GM23338 (cell line): ENCODE measurements around the gene DDIT3. TPM values are rescaled to one million over a fixed set of nuclear protein-coding genes. Genes with fewer than 3 reads are reported as not detected.

ENCODE experiments used
- ATAC-seq: fragments of 200-7000 bp; cut with Tn5 transposase; 3 replicates; pipeline ENCODE4 v1.9.1; 2020
- DNase-seq: peaks from one replicate; pipeline ENCODE4 v3.0.0-alpha.2; 2015; ENCODE audit warnings: low spot score
- H2AFZ ChIP-seq: fragments of 200-600 bp; sonication (generic); 2 replicates; pipeline ENCODE4 v1.8.0; 2016; ENCODE audit warnings: antibody characterized with exemption, mild to moderate bottlenecking, moderate library complexity
- H3F3A ChIP-seq: fragments of 200-600 bp; sonication (generic); replicated peaks from 2 replicates; pipeline ENCODE4 v1.8.0; 2017; ENCODE audit warnings: antibody characterized with exemption, mixed run types, low read depth
- H3K27ac ChIP-seq: fragments of 200-600 bp; sonication (generic); 2 replicates; pipeline ENCODE4 v1.6.1; 2016; ENCODE audit warnings: low read depth
- H3K27me3 ChIP-seq: fragments of 200-600 bp; sonication (generic); 2 replicates; pipeline ENCODE4 v1.8.0; 2016; ENCODE audit warnings: mild to moderate bottlenecking, mixed run types, moderate library complexity; ENCODE audit not compliant: insufficient read depth
- H3K36me3 ChIP-seq: fragments of 200-600 bp; sonication (generic); 2 replicates; pipeline ENCODE4 v1.8.0; 2016; ENCODE audit warnings: mild to moderate bottlenecking; ENCODE audit not compliant: insufficient read depth
- H3K4me1 ChIP-seq: fragments of 200-600 bp; sonication (generic); 2 replicates; pipeline ENCODE4 v1.8.0; 2016; ENCODE audit warnings: mild to moderate bottlenecking, moderate library complexity; ENCODE audit not compliant: insufficient read depth
- H3K4me2 ChIP-seq: fragments of 200-600 bp; sonication (generic); 2 replicates; pipeline ENCODE4 v1.7.1; 2017; ENCODE audit warnings: mixed run types
- H3K4me3 ChIP-seq: fragments of 200-600 bp; sonication (generic); 2 replicates; pipeline ENCODE4 v1.6.1; 2016; ENCODE audit warnings: mixed run types
- H3K79me2 ChIP-seq: fragments of 200-600 bp; sonication (generic); replicated peaks from 2 replicates; pipeline ENCODE4 v1.8.0; 2017; ENCODE audit warnings: mild to moderate bottlenecking; ENCODE audit not compliant: insufficient read depth
- H3K9me2 ChIP-seq: fragments of 200-600 bp; sonication (generic); 2 replicates; pipeline ENCODE4 v1.8.0; 2017; ENCODE audit not compliant: insufficient read depth
- H4K20me1 ChIP-seq: fragments of 200-600 bp; sonication (generic); replicated peaks from 2 replicates; pipeline ENCODE4 v1.8.0; 2017; ENCODE audit warnings: mild to moderate bottlenecking; ENCODE audit not compliant: insufficient read depth
- H3K27ac Mint-ChIP-seq: 2 replicates; pipeline ENCODE4 v1.8.0; 2020; ENCODE audit warnings: inconsistent platforms, mild to moderate bottlenecking, moderate library complexity, mixed read lengths
- H3K27me3 Mint-ChIP-seq: 3 replicates; pipeline ENCODE4 v1.8.0; 2022; ENCODE audit warnings: low read depth, mild to moderate bottlenecking, moderate library complexity, mixed read lengths, inconsistent platforms; ENCODE audit not compliant: insufficient read depth, poor library complexity
- H3K36me3 Mint-ChIP-seq: 3 replicates; pipeline ENCODE4 v1.8.0; 2021; ENCODE audit warnings: low read depth, mild to moderate bottlenecking, inconsistent platforms, moderate library complexity, mixed read lengths
- H3K4me1 Mint-ChIP-seq: 3 replicates; pipeline ENCODE4 v1.8.0; 2020; ENCODE audit warnings: mild to moderate bottlenecking, inconsistent platforms, mixed read lengths
- H3K4me3 Mint-ChIP-seq: 3 replicates; pipeline ENCODE4 v1.8.0; 2021; ENCODE audit warnings: moderate library complexity, mild to moderate bottlenecking, inconsistent platforms, mixed read lengths
- H3K9me3 Mint-ChIP-seq: 3 replicates; pipeline ENCODE4 v1.8.0; 2020; ENCODE audit warnings: moderate library complexity, mild to moderate bottlenecking, inconsistent platforms, mixed read lengths
- POLR2AphosphoS5 ChIP-seq: IDR thresholded peaks from 2 replicates; pipeline ENCODE4 v1.6.1; 2016; ENCODE audit warnings: antibody characterized with exemption, low read depth
- ZNF331 ChIP-seq: fragments of 250-450 bp; sonication (Bioruptor Pico); IDR thresholded peaks from 2 replicates; pipeline ENCODE4 v1.5.0; 2020; ENCODE audit warnings: low read depth, mild to moderate bottlenecking, moderate library complexity
- ZNF462 ChIP-seq: fragments of 250-450 bp; sonication (Bioruptor Pico); IDR thresholded peaks from 2 replicates; pipeline ENCODE4 v1.5.0; 2020; ENCODE audit warnings: mild to moderate bottlenecking, moderate library complexity
- polyA plus RNA-seq: library from polyadenylated mRNA; unstranded; fragments of >200 nt; fragmentation: Nextera tagmentation; extraction: Ambion mirVana; gene quantifications from 2 replicates; pipeline ENCODE4 v1.2.1, GENCODE V29; 2016
- total RNA-seq: library from RNA; depleted of rRNA; stranded (reverse); fragments of >200 nt; shearing (Covaris generic); gene quantifications from 2 replicates; pipeline ENCODE4 v1.2.3, GENCODE V29; 2014

DDIT3 gene
- total and polyA plus RNA-seq, 2 experiments from 2014 or later, result 3.9 to 12.5 TPM

DNA sequence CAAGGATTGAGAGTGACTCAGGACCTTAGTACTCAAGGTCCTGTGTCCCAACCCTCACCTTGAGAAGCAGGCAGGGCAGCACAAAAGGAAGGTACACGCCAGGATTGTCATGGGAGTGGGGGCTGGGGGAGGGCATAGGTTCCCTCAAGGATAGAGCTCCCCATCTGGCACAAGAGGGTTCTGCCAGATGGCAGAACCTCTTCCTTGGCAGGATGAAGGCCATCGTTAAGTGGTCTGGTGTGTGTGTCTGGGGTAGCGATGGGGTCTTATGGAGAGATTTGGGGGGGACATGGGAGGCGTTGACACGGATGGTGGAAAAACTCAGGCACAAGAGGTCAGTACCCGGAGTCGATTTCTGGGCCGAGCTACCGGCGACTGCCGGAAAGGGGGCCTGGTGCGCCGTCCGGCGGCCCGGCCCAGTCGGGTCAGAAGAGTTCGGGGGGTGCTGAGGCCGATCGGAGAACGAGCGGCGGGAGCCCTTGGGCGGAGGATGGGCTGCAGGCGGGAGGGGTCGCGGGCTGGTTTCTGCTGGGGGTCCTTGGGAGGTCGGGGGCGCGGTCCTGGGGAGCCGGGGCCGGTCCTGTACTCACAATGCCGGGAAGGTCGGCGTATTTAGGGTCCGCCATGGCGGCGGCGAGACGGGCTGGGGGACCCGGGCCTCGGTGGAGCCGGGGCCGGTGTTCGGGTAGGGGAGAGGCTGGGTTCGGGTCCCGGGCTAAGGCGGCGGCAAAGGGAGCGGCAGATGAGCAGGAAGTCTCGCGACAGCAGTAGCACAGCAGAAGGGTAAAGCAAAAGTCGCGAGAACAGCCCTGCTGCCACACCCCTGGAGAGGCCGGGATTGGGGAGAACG is 26.3 kb upstream of the DDIT3 start, which contains the start of gene DCTN2:
TSS of gene DCTN2 (minus strand) at position 755 of the 850 bp plus-strand sequence. CDS start at position 626, 129 bp downstream.
- peaks cover 22% of the 10 kb centered on the region for H3K4me1 ChIP-seq
- H3K27ac ChIP-seq, result no peak within 1 kb of the TSS
- peaks cover 37% of the 10 kb centered on the region for H3K79me2 ChIP-seq
- H3K4me3 ChIP-seq, result peak within 1 kb of the TSS; percentile 96
- peak; percentile 82 for ATAC-seq
- H3K4me2 ChIP-seq, result peak within 1 kb of the TSS; percentile 97
- H3K9me2 ChIP-seq, result no peaks in the 10 kb centered on the region
- peaks cover 16% of the 10 kb centered on the region; the same call in 1 of the 2 replicates for H4K20me1 ChIP-seq
- Mint-ChIP-seq H3K4me1 (peaks cover 37% of the 10 kb centered on the region), H3K27me3 (peaks cover 13% of the 10 kb centered on the region), H3K4me3 (peak within 1 kb of the TSS; percentile 97), H3K36me3 (peaks cover 3% of the 10 kb centered on the region; the same call in 2 of the 3 replicates), H3K9me3 (no peaks in the 10 kb centered on the region), H3K27ac (peak within 1 kb of the TSS; percentile 94)
- H3K36me3 ChIP-seq, result no peaks in the 10 kb centered on the region
- peaks cover 12% of the 10 kb centered on the region for H3F3A ChIP-seq
- DNase-seq, result peak; percentile 99
- no peak for TF ChIP-seq ZNF462 (CRISPR knock-in tag)
- 0 out of 2 replicates have a peak, but pooled peaks have one; percentile 39 for TF ChIP-seq POLR2AphosphoS5
- H2AFZ ChIP-seq, result peak within 1 kb of the TSS; percentile 58
- peaks cover 14% of the 10 kb centered on the region for H3K27me3 ChIP-seq

DNA sequence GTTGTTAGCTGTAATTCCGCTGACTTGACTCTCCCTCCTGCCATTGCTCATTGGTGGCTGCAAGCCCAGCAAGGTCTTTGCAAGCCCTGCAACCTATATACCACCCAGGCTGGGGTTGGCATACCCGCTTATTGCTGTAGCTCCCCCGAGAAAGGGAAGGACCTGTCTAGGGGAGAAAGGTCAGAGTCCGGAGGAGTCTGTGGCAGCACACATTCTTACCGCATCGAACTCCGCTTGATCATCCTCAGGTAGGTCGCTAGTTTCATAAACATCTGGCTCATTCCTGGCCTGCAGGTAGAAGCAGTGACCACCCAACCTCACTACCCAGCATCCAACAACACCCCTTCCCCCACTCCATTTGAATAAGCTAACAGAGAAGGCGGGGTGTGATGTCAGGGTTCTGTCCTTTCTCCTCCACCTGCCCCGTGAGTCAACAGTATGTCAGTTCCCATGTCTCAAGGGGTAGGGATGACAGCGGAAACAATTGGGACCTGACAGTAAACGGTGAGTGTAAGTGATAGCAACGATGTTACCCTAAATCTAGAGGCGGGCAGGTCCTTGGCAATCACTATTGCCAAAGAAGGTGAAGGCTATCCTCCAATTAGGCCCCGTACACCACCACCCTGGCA is 25.6 kb upstream of the DDIT3 start:
- peak overlapping the region; percentile 97 for H3K4me2 ChIP-seq
- Mint-ChIP-seq H3K4me1 (peaks cover 33% of the 10 kb centered on the region), H3K27me3 (peaks cover 13% of the 10 kb centered on the region), H3K27ac (peak overlapping the region; percentile 94; the same call in 1 of the 2 replicates), H3K36me3 (peaks cover 9% of the 10 kb centered on the region), H3K9me3 (no peaks in the 10 kb centered on the region), H3K4me3 (peak overlapping the region; percentile 97)
- ATAC-seq (no peak; the same call in 2 of the 3 replicates), DNase-seq (peak; percentile 52)
- H3K36me3 ChIP-seq, result peaks cover 1% of the 10 kb centered on the region; the same call in 1 of the 2 replicates
- H3F3A ChIP-seq, result peaks cover 12% of the 10 kb centered on the region
- peak overlapping the region; percentile 96 for H3K4me3 ChIP-seq
- no peak overlapping the region for H3K27ac ChIP-seq
- peaks cover 14% of the 10 kb centered on the region for H3K27me3 ChIP-seq
- H4K20me1 ChIP-seq, result peaks cover 16% of the 10 kb centered on the region; the same call in 1 of the 2 replicates
- peaks cover 20% of the 10 kb centered on the region for H3K4me1 ChIP-seq
- H3K9me2 ChIP-seq, result no peaks in the 10 kb centered on the region
- H2AFZ ChIP-seq, result no peak overlapping the region
- H3K79me2 ChIP-seq, result peaks cover 30% of the 10 kb centered on the region
- no peak for TF ChIP-seq ZNF331 (CRISPR knock-in tag)
